Lower leg skin (tissue), 4 donors: ENCODE results near the gene FERMT1. TPM values are rescaled to one million over a fixed set of nuclear protein-coding genes. Genes with fewer than 3 reads are reported as not detected.
"Not testable (repeated sequence)": the region's sequence is repeated elsewhere in the genome, so short reads cannot be mapped to it uniquely, and the experiment has no call there.

ENCODE experiments used
- DNase-seq, 2 donors: peaks; one replicate each; pipeline ENCODE4 v3.0.0-alpha.2; 2019; ENCODE audit warnings: low spot score in 2 of 2
- H3K4me3 ChIP-seq: fragments of 200-600 bp; sonication (generic); 2 replicates; pipeline ENCODE4 v1.5.1; 2017; ENCODE audit warnings: mild to moderate bottlenecking, low read depth; ENCODE audit not compliant: poor library complexity, severe bottlenecking
- POLR2A ChIP-seq, 2 donors: fragments of 450-650 bp; IDR thresholded peaks; one replicate each; pipeline ENCODE4 v1.6.1; 2016 to 2017; ENCODE audit warnings: antibody characterized with exemption in 2 of 2, mild to moderate bottlenecking in 1 of 2, moderate library complexity in 1 of 2
- WGBS, 2 donors: methylation state at CpG; one replicate each; pipeline ENCODE4 v1.1.5; 2018; 5-methylcytosine and 5-hydroxymethylcytosine counted together
- intact Hi-C: fragments of 100-400 bp; cut with DNase I; formaldehyde crosslinking; loops from one replicate; pipeline ENCODE4 v1.15.0; 2023; ENCODE audit warnings: low total_unique reads
- total RNA-seq, 4 donors: library from RNA; depleted of rRNA; stranded (reverse); fragments of >200 nt; gene quantifications; one replicate each; pipeline ENCODE4 v1.1.0, GENCODE V29; 2016
- TF ChIP-seq, protein P1 (sequence below), 3 donors: fragments of 450-650 bp; IDR thresholded peaks; one replicate each; pipeline ENCODE4 v1.5.1; 2016; ENCODE audit warnings: antibody characterized with exemption in 3 of 3, mild to moderate bottlenecking in 3 of 3, moderate library complexity in 2 of 3

The FERMT1 gene
- total RNA-seq, 4 donors from 2014 or later, result 24.2 to 33.0 (median 27.8) TPM

DNA sequence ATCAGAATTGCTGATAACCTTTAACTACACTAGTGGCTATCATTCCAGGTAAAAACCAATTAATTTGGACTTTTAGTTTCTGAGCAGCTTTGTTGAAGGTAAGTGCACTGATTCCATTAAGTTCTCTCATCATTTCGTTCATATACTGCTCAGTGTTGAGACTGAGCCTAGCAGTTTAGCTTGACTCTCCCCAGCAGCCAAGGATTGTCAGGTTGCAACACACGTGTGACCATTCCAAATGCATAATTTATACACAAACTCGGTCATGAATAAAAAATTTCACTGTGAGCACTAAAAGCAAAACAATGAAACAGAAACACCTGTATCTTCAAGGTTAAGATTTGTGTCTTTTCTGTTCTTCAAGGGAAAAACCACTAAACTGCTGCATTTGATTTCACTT lies 8.9 kb downstream of the FERMT1 start:
- WGBS, 2 donors, result 80 to 84% methylated on average over 3 of the region's 3 CpGs

DNA sequence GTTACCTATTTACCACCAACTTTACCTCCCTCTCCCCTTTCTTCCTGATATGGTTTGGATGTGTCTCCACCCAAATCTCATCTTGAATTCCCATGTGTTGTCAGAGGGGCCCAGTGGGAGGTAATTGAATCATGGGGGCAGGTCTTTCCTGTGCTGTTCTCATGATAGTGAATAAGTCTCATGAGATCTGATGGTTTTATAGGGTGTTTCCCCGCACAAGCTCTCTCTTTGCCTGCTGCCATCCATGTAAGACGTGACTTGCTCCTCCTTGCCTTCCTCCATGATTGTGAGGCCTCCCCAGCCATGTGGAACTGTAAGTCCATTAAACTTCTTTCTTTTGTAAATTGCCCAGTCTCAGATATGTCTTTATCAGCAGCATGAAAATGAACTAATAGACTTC lies 9.9 kb downstream of the FERMT1 start:
- H3K4me3 ChIP-seq, DNase-seq, intact Hi-C loops: not testable (repeated sequence)
- WGBS, 2 donors, result 91% methylated on average over 2 of the region's 2 CpGs

More for the DNA sequence above, 8.9 kb downstream of the FERMT1 start:
- H3K4me3 ChIP-seq, result no peak overlapping the region
- intact Hi-C loops, result no loop called here
- TF ChIP-seq, protein P1, sequence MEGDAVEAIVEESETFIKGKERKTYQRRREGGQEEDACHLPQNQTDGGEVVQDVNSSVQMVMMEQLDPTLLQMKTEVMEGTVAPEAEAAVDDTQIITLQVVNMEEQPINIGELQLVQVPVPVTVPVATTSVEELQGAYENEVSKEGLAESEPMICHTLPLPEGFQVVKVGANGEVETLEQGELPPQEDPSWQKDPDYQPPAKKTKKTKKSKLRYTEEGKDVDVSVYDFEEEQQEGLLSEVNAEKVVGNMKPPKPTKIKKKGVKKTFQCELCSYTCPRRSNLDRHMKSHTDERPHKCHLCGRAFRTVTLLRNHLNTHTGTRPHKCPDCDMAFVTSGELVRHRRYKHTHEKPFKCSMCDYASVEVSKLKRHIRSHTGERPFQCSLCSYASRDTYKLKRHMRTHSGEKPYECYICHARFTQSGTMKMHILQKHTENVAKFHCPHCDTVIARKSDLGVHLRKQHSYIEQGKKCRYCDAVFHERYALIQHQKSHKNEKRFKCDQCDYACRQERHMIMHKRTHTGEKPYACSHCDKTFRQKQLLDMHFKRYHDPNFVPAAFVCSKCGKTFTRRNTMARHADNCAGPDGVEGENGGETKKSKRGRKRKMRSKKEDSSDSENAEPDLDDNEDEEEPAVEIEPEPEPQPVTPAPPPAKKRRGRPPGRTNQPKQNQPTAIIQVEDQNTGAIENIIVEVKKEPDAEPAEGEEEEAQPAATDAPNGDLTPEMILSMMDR (IDR thresholded peaks at IDR 0.05), result no peak
- no peak for TF ChIP-seq POLR2A (IDR thresholded peaks at IDR 0.05)
- DNase-seq, result no peak

DNA sequence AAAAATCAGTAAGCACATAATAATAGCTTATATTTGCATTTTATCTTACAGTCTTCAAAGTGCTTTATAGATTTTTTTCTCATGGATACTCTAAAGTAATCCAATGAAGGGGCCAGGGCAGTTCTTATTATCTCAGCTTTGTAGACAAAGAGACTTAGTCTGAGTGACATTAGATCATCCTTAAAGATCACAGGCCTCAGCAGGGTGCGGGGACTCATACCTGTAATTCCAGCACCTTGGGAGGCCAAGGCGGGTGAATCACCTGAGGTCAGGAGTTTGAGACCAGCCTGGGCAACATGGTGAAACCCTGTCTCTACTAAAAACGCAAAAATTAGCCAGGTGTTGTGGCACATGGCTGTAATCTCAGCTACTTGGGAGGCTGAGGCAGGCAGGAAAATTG lies 14.5 kb downstream of the FERMT1 start:
- no peak for DNase-seq
- intact Hi-C loops, result no loop called here
- no peak overlapping the region for H3K4me3 ChIP-seq
- TF ChIP-seq POLR2A (IDR thresholded peaks at IDR 0.05), result no peak
- TF ChIP-seq, protein P1 (IDR thresholded peaks at IDR 0.05), result no peak
- 77 to 78% methylated on average over 3 of the region's 3 CpGs for WGBS, 2 donors

DNA sequence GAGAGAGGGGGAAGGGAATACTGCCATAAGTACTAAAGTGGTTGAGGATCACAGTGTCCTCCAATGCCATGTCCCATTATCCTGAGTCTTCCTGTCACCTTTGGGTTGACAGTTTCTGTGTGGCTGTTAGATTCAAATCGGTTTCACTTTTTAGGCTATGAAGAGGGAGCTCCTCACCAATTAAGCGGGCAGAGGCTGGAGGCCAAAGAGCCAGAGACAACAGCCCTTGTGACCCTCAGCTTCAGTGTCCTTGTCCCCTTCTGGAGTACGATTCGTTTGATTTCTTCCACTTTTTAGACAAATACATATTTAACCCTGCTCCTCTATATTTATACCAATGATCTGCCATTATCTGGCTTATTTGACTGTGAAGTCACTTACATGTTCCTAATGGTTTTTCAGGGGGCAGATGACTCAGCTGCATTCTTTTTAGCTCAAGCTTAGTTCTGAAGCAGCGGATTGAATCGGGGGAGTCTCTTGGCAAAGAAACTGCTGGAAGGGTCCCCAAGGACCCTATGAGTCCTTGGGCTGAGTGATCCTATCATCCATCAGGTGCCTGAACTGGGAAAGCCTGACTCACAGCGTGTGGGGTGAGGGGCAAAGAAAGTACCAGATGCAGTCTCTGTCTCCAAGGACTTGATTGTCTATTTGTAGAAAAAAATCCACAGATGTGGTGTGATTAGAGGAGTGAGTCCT lies 18.2 kb downstream of the FERMT1 start:
- H3K4me3 ChIP-seq, result no peak overlapping the region
- no peak for TF ChIP-seq POLR2A (IDR thresholded peaks at IDR 0.05)
- TF ChIP-seq, protein P1 (IDR thresholded peaks at IDR 0.05), result no peak
- 82 to 83% methylated on average over 7 of the region's 7 CpGs for WGBS, 2 donors
- intact Hi-C loops, result no loop called here
- no peak for DNase-seq

DNA sequence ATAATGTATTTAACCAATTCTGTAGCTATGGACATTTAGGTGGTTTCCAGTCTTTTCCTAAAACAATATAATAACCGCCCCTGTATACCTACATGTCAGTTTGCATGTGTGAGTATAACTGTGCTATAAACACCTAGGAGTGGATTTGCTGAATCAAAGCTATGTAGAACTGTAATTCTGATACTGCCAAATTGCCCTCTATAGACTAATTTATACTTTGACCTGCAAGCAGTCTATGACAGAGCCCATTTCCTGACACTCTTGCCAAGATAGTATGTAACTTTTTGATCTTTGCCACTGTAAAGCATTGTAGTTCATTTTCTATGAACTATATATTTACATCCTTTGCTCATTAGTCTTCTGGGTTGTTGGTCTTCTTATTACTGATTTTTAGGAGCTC lies 19.5 kb downstream of the FERMT1 start:
- TF ChIP-seq POLR2A (IDR thresholded peaks at IDR 0.05), result no peak
- TF ChIP-seq, protein P1 (IDR thresholded peaks at IDR 0.05), result no peak

DNA sequence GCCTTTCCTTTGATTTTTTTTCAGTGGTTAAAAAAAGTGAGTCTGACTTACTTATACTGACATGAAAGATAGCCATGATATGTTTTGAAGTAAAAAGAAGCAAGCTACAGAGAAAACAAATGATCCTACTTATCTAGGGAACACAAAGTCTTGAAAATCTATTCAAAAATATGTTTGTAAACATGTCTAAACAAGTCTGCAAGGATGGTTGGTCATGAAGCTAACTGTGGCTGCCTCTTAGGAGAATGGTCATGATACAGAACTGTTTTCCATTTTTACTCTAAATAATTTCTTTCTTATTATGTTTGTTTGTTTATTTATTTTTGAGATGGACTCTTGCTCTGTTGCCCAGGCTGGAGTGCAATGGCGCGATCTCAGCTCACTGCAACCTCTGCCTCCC lies 21.5 kb downstream of the FERMT1 start:
- no peak for DNase-seq
- H3K4me3 ChIP-seq, result no peak overlapping the region
- no peak for TF ChIP-seq POLR2A (IDR thresholded peaks at IDR 0.05)
- TF ChIP-seq, protein P1 (IDR thresholded peaks at IDR 0.05), result no peak
- 88 to 95% methylated on average over 2 of the region's 2 CpGs for WGBS, 2 donors
- intact Hi-C loops, result no loop called here

More for the DNA sequence above, 19.5 kb downstream of the FERMT1 start:
- DNase-seq, result no peak
- intact Hi-C loops, result no loop called here
- no peak overlapping the region for H3K4me3 ChIP-seq
- 90 to 94% methylated on average over 1 of the region's 1 CpG for WGBS, 2 donors
